Measurements from ENCODE around the gene HLA-DQA1.

DNA sequence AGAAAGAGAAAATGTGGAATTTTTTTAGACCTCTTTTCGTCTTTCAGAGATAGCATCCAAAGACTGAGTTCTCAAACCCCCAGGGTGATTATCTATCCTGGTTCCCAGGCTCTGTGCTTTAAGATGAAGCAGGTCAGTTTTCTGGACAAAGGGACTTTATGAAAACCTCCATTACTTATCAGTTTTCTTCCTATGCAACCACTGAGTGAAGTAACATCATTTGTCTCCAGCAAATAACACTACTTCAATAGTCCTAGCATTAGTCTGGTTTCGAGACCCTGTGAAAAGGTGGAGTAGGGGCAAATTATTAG is 29.3 kb upstream of the HLA-DQA1 start:
- TF ChIP-seq, protein P1, sequence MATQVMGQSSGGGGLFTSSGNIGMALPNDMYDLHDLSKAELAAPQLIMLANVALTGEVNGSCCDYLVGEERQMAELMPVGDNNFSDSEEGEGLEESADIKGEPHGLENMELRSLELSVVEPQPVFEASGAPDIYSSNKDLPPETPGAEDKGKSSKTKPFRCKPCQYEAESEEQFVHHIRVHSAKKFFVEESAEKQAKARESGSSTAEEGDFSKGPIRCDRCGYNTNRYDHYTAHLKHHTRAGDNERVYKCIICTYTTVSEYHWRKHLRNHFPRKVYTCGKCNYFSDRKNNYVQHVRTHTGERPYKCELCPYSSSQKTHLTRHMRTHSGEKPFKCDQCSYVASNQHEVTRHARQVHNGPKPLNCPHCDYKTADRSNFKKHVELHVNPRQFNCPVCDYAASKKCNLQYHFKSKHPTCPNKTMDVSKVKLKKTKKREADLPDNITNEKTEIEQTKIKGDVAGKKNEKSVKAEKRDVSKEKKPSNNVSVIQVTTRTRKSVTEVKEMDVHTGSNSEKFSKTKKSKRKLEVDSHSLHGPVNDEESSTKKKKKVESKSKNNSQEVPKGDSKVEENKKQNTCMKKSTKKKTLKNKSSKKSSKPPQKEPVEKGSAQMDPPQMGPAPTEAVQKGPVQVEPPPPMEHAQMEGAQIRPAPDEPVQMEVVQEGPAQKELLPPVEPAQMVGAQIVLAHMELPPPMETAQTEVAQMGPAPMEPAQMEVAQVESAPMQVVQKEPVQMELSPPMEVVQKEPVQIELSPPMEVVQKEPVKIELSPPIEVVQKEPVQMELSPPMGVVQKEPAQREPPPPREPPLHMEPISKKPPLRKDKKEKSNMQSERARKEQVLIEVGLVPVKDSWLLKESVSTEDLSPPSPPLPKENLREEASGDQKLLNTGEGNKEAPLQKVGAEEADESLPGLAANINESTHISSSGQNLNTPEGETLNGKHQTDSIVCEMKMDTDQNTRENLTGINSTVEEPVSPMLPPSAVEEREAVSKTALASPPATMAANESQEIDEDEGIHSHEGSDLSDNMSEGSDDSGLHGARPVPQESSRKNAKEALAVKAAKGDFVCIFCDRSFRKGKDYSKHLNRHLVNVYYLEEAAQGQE (IDR thresholded peaks at IDR 0.05), result no peak
- TF ChIP-seq EGR1 (IDR thresholded peaks at IDR 0.05; ENCODE audit: low read depth in 2 of 2) (no peak), HNF4A (conservative IDR thresholded peaks at IDR 0.05) (no peak)
- TF ChIP-seq, protein P2, sequence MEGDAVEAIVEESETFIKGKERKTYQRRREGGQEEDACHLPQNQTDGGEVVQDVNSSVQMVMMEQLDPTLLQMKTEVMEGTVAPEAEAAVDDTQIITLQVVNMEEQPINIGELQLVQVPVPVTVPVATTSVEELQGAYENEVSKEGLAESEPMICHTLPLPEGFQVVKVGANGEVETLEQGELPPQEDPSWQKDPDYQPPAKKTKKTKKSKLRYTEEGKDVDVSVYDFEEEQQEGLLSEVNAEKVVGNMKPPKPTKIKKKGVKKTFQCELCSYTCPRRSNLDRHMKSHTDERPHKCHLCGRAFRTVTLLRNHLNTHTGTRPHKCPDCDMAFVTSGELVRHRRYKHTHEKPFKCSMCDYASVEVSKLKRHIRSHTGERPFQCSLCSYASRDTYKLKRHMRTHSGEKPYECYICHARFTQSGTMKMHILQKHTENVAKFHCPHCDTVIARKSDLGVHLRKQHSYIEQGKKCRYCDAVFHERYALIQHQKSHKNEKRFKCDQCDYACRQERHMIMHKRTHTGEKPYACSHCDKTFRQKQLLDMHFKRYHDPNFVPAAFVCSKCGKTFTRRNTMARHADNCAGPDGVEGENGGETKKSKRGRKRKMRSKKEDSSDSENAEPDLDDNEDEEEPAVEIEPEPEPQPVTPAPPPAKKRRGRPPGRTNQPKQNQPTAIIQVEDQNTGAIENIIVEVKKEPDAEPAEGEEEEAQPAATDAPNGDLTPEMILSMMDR (IDR thresholded peaks at IDR 0.05; ENCODE audit: low read depth, low read length, missing input control), result no peak

Measured in liver (tissue), 3 donors.